GM12878 (cell line): Measurements from ENCODE around the gene ZMIZ1. TPM values are rescaled to one million over a fixed set of nuclear protein-coding genes. Genes with fewer than 3 reads are reported as not detected.

Source experiments
- ATAC-seq: fragments of 200-7000 bp; cut with Tn5 transposase; 3 replicates; pipeline ENCODE4 v1.9.1; 2020; ENCODE audit warnings: mild to moderate bottlenecking, moderate library complexity
- BruUV-seq: library from RNA; stranded (reverse); fragments of 400-500 nt; replicated peaks from 2 replicates; lab custom pipeline; 2021; lab: Mats Ljungman, UMichigan
- CTCF ChIA-PET: fragments of 300-600 bp; sonication (Branson Sonifier 250); formaldehyde crosslinking; extraction: SDS; loops from one replicate; lab custom pipeline; 2021; ENCODE audit warnings: inconsistent platforms; lab: Yijun Ruan, JAX
- POLR2A ChIA-PET: fragments of 350-600 bp; formaldehyde crosslinking; extraction: SDS; loops from one replicate; lab custom pipeline; 2021; ENCODE audit warnings: inconsistent platforms; lab: Charles Lee
- RAD21 ChIA-PET: fragments of 300-600 bp; sonication (Branson Sonifier 250); formaldehyde crosslinking; loops from one replicate; lab custom pipeline; 2023; ENCODE audit warnings: antibody characterized with exemption; ENCODE audit not compliant: unreplicated experiment; lab: Charles Lee
- SMC1A ChIA-PET: fragments of 300-600 bp; sonication (Branson Sonifier 250); formaldehyde crosslinking; loops from one replicate; lab custom pipeline; 2023; ENCODE audit not compliant: unreplicated experiment, uncharacterized antibody; lab: Charles Lee
- DNase-seq: peaks from one replicate; pipeline ENCODE4 v3.0.0-alpha.2; 2011; ENCODE audit warnings: low read depth, low spot score
- FAIRE-seq: peaks from 3 replicates; lab custom pipeline; 2011; peaks lifted over from hg19 to GRCh38; lab: Jason Lieb, UNC
- H2AFZ ChIP-seq: 2 replicates; pipeline ENCODE4 v1.6.0; 2011; ENCODE audit warnings: low read depth, low read length, control low read depth; ENCODE audit not compliant: control insufficient read depth
- H3K27ac ChIP-seq: 2 replicates; pipeline ENCODE4 v1.5.1; 2011; ENCODE audit warnings: control low read depth; ENCODE audit not compliant: control insufficient read depth, insufficient read depth
- H3K27me3 ChIP-seq, 2 experiments: replicated peaks in 1 of 2; 2 replicates each; pipeline versions ENCODE4 v1.6.0 to v1.6.1; 2011; ENCODE audit warnings: low read length in 1 of 2; ENCODE audit not compliant: control insufficient read depth in 2 of 2, insufficient read depth in 2 of 2
- H3K36me3 ChIP-seq, 2 experiments: 2 replicates each; pipeline ENCODE4 v1.5.1; 2011; ENCODE audit warnings: low read length in 1 of 2; ENCODE audit not compliant: control insufficient read depth in 2 of 2, insufficient read depth in 2 of 2
- H3K4me1 ChIP-seq: 2 replicates; pipeline ENCODE4 v1.6.1; 2011; ENCODE audit warnings: mild to moderate bottlenecking, low read length, moderate library complexity, mixed read lengths; ENCODE audit not compliant: control insufficient read depth, insufficient read depth
- H3K4me2 ChIP-seq: 2 replicates; pipeline ENCODE4 v1.6.0; 2011; ENCODE audit warnings: control low read depth; ENCODE audit not compliant: control insufficient read depth, insufficient read depth
- H3K4me3 ChIP-seq: fragments of 200-600 bp; sonication (generic); 2 replicates; pipeline ENCODE4 v1.5.1; 2016
- H3K79me2 ChIP-seq: 2 replicates; pipeline ENCODE4 v1.6.0; 2011; ENCODE audit warnings: low read length; ENCODE audit not compliant: control insufficient read depth, insufficient read depth
- H3K9ac ChIP-seq: 2 replicates; pipeline ENCODE4 v1.8.0; 2011; ENCODE audit warnings: low read length, control low read depth, mixed read lengths; ENCODE audit not compliant: control insufficient read depth, insufficient read depth
- H3K9me3 ChIP-seq: replicated peaks from 3 replicates; pipeline ENCODE4 v1.5.1; 2011; ENCODE audit warnings: mild to moderate bottlenecking, low read length; ENCODE audit not compliant: control insufficient read depth, insufficient read depth
- H4K20me1 ChIP-seq: 2 replicates; pipeline ENCODE4 v1.6.0; 2011; ENCODE audit not compliant: control insufficient read depth, insufficient read depth
- BCLAF1 ChIP-seq: fragments of 450-650 bp; IDR thresholded peaks from 2 replicates; pipeline ENCODE4 v1.6.1; 2017; ENCODE audit warnings: antibody characterized with exemption, mild to moderate bottlenecking, moderate library complexity
- ELK1 ChIP-seq: IDR thresholded peaks from 2 replicates; pipeline ENCODE4 v1.6.1; 2012; ENCODE audit warnings: low read depth, low read length, improper control_type of control experiment
- GATAD2B ChIP-seq: fragments of 450-650 bp; conservative IDR thresholded peaks from 2 replicates; pipeline ENCODE4 v1.6.1; 2017; ENCODE audit warnings: low read depth, mild to moderate bottlenecking, moderate library complexity
- IRF5 ChIP-seq: fragments of 450-650 bp; IDR thresholded peaks from 2 replicates; pipeline ENCODE4 v1.6.1; 2017; ENCODE audit warnings: borderline replicate concordance
- KAT2A ChIP-seq: conservative IDR thresholded peaks from 2 replicates; pipeline ENCODE4 v1.6.1; 2011; ENCODE audit warnings: low read depth, low read length; ENCODE audit not compliant: control insufficient read depth
- ZNF24 ChIP-seq: fragments of 450-650 bp; IDR thresholded peaks from 2 replicates; pipeline ENCODE4 v1.6.1; 2017; ENCODE audit warnings: antibody characterized with exemption, mild to moderate bottlenecking
- ZNF622 ChIP-seq: fragments of 450-650 bp; IDR thresholded peaks from 2 replicates; pipeline ENCODE4 v1.6.1; 2017; ENCODE audit warnings: mild to moderate bottlenecking, inconsistent platforms
- WGBS: methylation state at CpG from one replicate; pipeline ENCODE4 v1.1.6; 2016; ENCODE audit warnings: low lambda C conversion rate; ENCODE audit not compliant: insufficient replicate concordance, insufficient coverage; ENCODE audit errors: missing lambda C conversion rate; 5-methylcytosine and 5-hydroxymethylcytosine counted together
- in situ Hi-C: fragments of 300-500 bp; cut with MboI; formaldehyde crosslinking; loops from 9 replicates; pipeline ENCODE4 v1.14.3; 2018; ENCODE audit warnings: mixed read lengths
- intact Hi-C: fragments of 100-400 bp; cut with micrococcal nuclease; formaldehyde crosslinking; loops from one replicate; pipeline ENCODE4 v1.14.2; 2022; ENCODE audit not compliant: unreplicated experiment
- polyA plus RNA-seq, 11 experiments: library from polyadenylated mRNA; depleted of rRNA in 4 of 11; unstranded in 6 of 11; stranded (reverse) in 5 of 11; fragments of >200 nt; fragmentation: Nextera tagmentation in 4 of 11; fragmentation: Illumina TruSeq in 1 of 11; extraction: Ambion mirVana in 4 of 11; extraction: Trizol in 1 of 11; gene quantifications; 1 replicate in 1 of 11; 2 replicates in 10 of 11; pipeline versions ENCODE4 v1.2.1 to v1.2.3, GENCODE V29; 2011 to 2016; ENCODE audit warnings: inconsistent platforms in 2 of 11, missing spikeins in 2 of 11, low read depth in 1 of 11
- total RNA-seq, 4 experiments: library from RNA; depleted of rRNA in 3 of 4; stranded (reverse); fragments of >200 nt in 3 of 4; fragmentation: Illumina TruSeq in 1 of 4; extraction: Trizol in 1 of 4; gene quantifications; 2 replicates each; pipeline versions ENCODE4 v1.2.1 to v1.2.3, GENCODE V29; 2013 to 2021

The ZMIZ1 gene
- total and polyA plus RNA-seq, 10 of the 15 experiments (the other 5 are each of a cell fraction or from before 2014, with no cell fraction given): 3.1 to 82.3 (median 14.9) TPM

GRCh38 chr10:79044846-79045245 is 23.9 kb upstream of the ZMIZ1 start:
- Histone ChIP-seq H4K20me1 (no peaks in the 10 kb centered on the region), H3K9me3 (no peaks in the 10 kb centered on the region), H3K9ac (no peak overlapping the region), H3K4me1 (peaks cover 8% of the 10 kb centered on the region), H3K27ac (no peak overlapping the region), H3K27me3 (peaks cover 0 to under 1% of the 10 kb centered on the region in 2 experiments; a peak in 1 of 4 replicates)
- BruUV-seq: no TSS peak
- SMC1A ChIA-PET: interaction anchor here (0.6 kb wide), 1 partner anchor 158 kb away, joined by 3 read pairs; no protein-coding TSS in a partner anchor
- CTCF ChIA-PET: interaction anchor here (1.0 kb wide), 1 partner anchor 151 kb away, joined by 5 read pairs; no protein-coding TSS in a partner anchor
- FAIRE-seq (no peak), ATAC-seq (no peak)
- RAD21 ChIA-PET: no interaction called here
- WGBS: 0% methylated on average over 4 of the region's 4 CpGs
- TF ChIP-seq ZNF622: no peak
- TF ChIP-seq IRF5: no peak
- no peak for TF ChIP-seq ELK1
- TF ChIP-seq GATAD2B: no peak
- TF ChIP-seq BCLAF1: no peak
- TF ChIP-seq ZNF24: no peak
- TF ChIP-seq KAT2A: no peak
- TF ChIP-seq, all 136 proteins: peak for 0
- intact Hi-C loops (no loop called here), in situ Hi-C loops (no loop called here)
- no peak for DNase-seq
- no peaks in the 10 kb centered on the region for H3K36me3 ChIP-seq
- POLR2A ChIA-PET: no interaction called here
- no peaks in the 10 kb centered on the region for H3K79me2 ChIP-seq
- no peak overlapping the region for H2AFZ ChIP-seq
- H3K4me2 ChIP-seq: no peak overlapping the region
- H3K4me3 ChIP-seq: no peak overlapping the region
